K562 (cell line): Measurements from ENCODE around the gene COX14. TPM values are rescaled to one million over a fixed set of nuclear protein-coding genes. Genes with fewer than 3 reads are reported as not detected.

Experiments used
- ATAC-seq: fragments of 200-7000 bp; cut with Tn5 transposase; 3 replicates; pipeline ENCODE4 v1.9.1; 2020; ENCODE audit warnings: moderate library complexity
- BruUV-seq: library from RNA; stranded (reverse); fragments of 400-500 nt; replicated peaks from 2 replicates; lab custom pipeline; 2021; lab: Mats Ljungman, UMichigan
- CTCF ChIA-PET: fragments of 300-600 bp; formaldehyde crosslinking; extraction: SDS; loops from one replicate; lab custom pipeline; 2021; ENCODE audit warnings: low intra/inter-chr PET ratio; lab: Yijun Ruan, JAX
- POLR2A ChIA-PET: fragments of 300-600, 350-650 bp; sonication (Branson Sonifier 250); formaldehyde crosslinking; extraction: SDS; loops from one replicate; lab custom pipeline; 2021; ENCODE audit warnings: antibody characterized with exemption, inconsistent platforms; lab: Yijun Ruan, JAX
- DNase-seq, 4 experiments: peaks; one replicate each; pipeline versions ENCODE4 v3.0.0 to v3.0.0-alpha.2; 2011 to 2018; ENCODE audit warnings: low spot score in 3 of 4, mixed read lengths in 3 of 4; ENCODE audit errors: extremely low read depth in 1 of 4
- FAIRE-seq: peaks from 2 replicates; lab custom pipeline; 2011; peaks lifted over from hg19 to GRCh38; lab: Jason Lieb, UNC
- H2AFZ ChIP-seq: 2 replicates; pipeline ENCODE4 v1.6.0; 2011; ENCODE audit warnings: low read depth, low read length, control low read depth, inconsistent platforms
- H3K27ac ChIP-seq: fragments of 200-600 bp; 3 replicates; pipeline ENCODE4 v1.8.0; 2011; ENCODE audit warnings: low read depth, mild to moderate bottlenecking, control low read depth, inconsistent platforms, low read length, moderate library complexity, mixed read lengths; ENCODE audit errors: extremely low read depth
- H3K27me3 ChIP-seq, 2 experiments: fragments of 300-600 bp in 1 of 2; 2 replicates in 1 of 2; 3 replicates in 1 of 2; pipeline versions ENCODE4 v1.6.0 to v1.8.0; 2011; ENCODE audit warnings: inconsistent platforms in 2 of 2, low read length in 2 of 2, mild to moderate bottlenecking in 1 of 2, mixed read lengths in 1 of 2, moderate library complexity in 1 of 2; ENCODE audit not compliant: control insufficient read depth in 2 of 2, insufficient read depth in 2 of 2
- H3K36me3 ChIP-seq: fragments of 300-600 bp; 3 replicates; pipeline ENCODE4 v1.8.0; 2011; ENCODE audit warnings: mild to moderate bottlenecking, low read length, inconsistent platforms; ENCODE audit not compliant: control insufficient read depth, insufficient read depth
- H3K4me1 ChIP-seq, 2 experiments: fragments of 200-600 bp in 1 of 2; replicated peaks in 1 of 2; 2 replicates in 1 of 2; 3 replicates in 1 of 2; pipeline versions ENCODE4 v1.5.1 to v1.8.0; 2011; ENCODE audit warnings: inconsistent platforms in 2 of 2, low read length in 2 of 2, mild to moderate bottlenecking in 1 of 2, mixed read lengths in 1 of 2, moderate library complexity in 1 of 2; ENCODE audit not compliant: control insufficient read depth in 2 of 2, insufficient read depth in 2 of 2
- H3K4me2 ChIP-seq: 2 replicates; pipeline ENCODE4 v1.6.1; 2011; ENCODE audit warnings: low read length, control low read depth, inconsistent platforms, mixed read lengths; ENCODE audit not compliant: insufficient read depth
- H3K4me3 ChIP-seq: fragments of 200-600 bp; sonication (generic), shearing (Covaris generic); 2 replicates; pipeline ENCODE4 v1.5.1; 2016; ENCODE audit warnings: control low read depth, inconsistent platforms
- H3K79me2 ChIP-seq: fragments of 200-600 bp; 3 replicates; pipeline ENCODE4 v1.8.0; 2011; ENCODE audit warnings: low read length, inconsistent platforms; ENCODE audit not compliant: control insufficient read depth, insufficient read depth
- H3K9ac ChIP-seq, 2 experiments: 2 replicates each; pipeline versions ENCODE4 v1.6.0 to v1.6.1; 2011; ENCODE audit warnings: low read depth in 2 of 2, low read length in 2 of 2, control low read depth in 1 of 2, inconsistent platforms in 1 of 2, mild to moderate bottlenecking in 1 of 2, mixed read lengths in 1 of 2; ENCODE audit not compliant: insufficient read depth in 1 of 2
- H3K9me1 ChIP-seq: one replicate; pipeline ENCODE4 v1.6.0; 2011; ENCODE audit warnings: inconsistent platforms, mild to moderate bottlenecking, low read length, moderate library complexity; ENCODE audit not compliant: control insufficient read depth, insufficient read depth
- H3K9me3 ChIP-seq: replicated peaks from 2 replicates; pipeline ENCODE4 v1.5.1; 2011; ENCODE audit warnings: low read depth, low read length, inconsistent platforms; ENCODE audit not compliant: control insufficient read depth, insufficient read depth
- H4K20me1 ChIP-seq: replicated peaks from 2 replicates; pipeline ENCODE4 v1.6.1; 2011; ENCODE audit warnings: low read length, inconsistent platforms, mixed read lengths; ENCODE audit not compliant: control insufficient read depth, insufficient read depth
- ETS1 ChIP-seq: conservative IDR thresholded peaks from 2 replicates; pipeline ENCODE4 v1.6.1; 2011; ENCODE audit warnings: low read depth, mild to moderate bottlenecking, low read length; ENCODE audit not compliant: control insufficient read depth
- HOMEZ ChIP-seq: fragments of 250-450 bp; sonication (Bioruptor Pico); IDR thresholded peaks from 2 replicates; pipeline ENCODE4 v1.4.0; 2020; ENCODE audit warnings: mild to moderate bottlenecking, moderate library complexity
- POLR2AphosphoS5 ChIP-seq: IDR thresholded peaks from 2 replicates; pipeline ENCODE4 v1.6.1; 2011; ENCODE audit warnings: mild to moderate bottlenecking, low read depth, low read length, moderate library complexity; ENCODE audit not compliant: control insufficient read depth, insufficient read depth
- RBM25 ChIP-seq: fragments of 200-400 bp; formaldehyde crosslinking; IDR thresholded peaks from 2 replicates; pipeline ENCODE4 v1.6.1; 2018; ENCODE audit warnings: low read length, low read depth, moderate library complexity; ENCODE audit not compliant: severe bottlenecking
- REST ChIP-seq, 2 experiments: fragments of 450-650 bp; formaldehyde crosslinking in 1 of 2; IDR thresholded peaks; 2 replicates each; pipeline versions ENCODE4 v1.4.0 to v1.6.1; 2014 to 2020; ENCODE audit warnings: mild to moderate bottlenecking in 2 of 2, borderline replicate concordance in 1 of 2, low read depth in 1 of 2
- THRA ChIP-seq: fragments of 450-650 bp; IDR thresholded peaks from 2 replicates; pipeline ENCODE4 v1.6.1; 2017; ENCODE audit warnings: mild to moderate bottlenecking, moderate library complexity
- ZFP30 ChIP-seq: fragments of 250-450 bp; sonication (Bioruptor Pico); IDR thresholded peaks from 2 replicates; pipeline ENCODE4 v1.8.0; 2022; ENCODE audit warnings: moderate library complexity, mild to moderate bottlenecking, inconsistent platforms, borderline replicate concordance
- ZKSCAN8 ChIP-seq: fragments of 200-800 bp; sonication (Bioruptor generic); IDR thresholded peaks from 2 replicates; pipeline ENCODE4 v1.6.1; 2016; ENCODE audit warnings: missing genetic modification characterization, missing compliant biosample characterization
- ZNF311 ChIP-seq: fragments of 250-450 bp; sonication (Bioruptor Pico); IDR thresholded peaks from 2 replicates; pipeline ENCODE4 v1.4.0; 2020; ENCODE audit warnings: mild to moderate bottlenecking, moderate library complexity
- WGBS: fragments of 100-300 bp; shearing (Covaris generic); methylation state at CpG from one replicate; pipeline ENCODE4 v1.1.6; 2016; ENCODE audit warnings: low coverage, mixed read lengths; ENCODE audit not compliant: insufficient coverage; ENCODE audit errors: missing lambda C conversion rate; 5-methylcytosine and 5-hydroxymethylcytosine counted together
- in situ Hi-C: fragments of 300-500 bp; cut with MboI; formaldehyde crosslinking; loops from 4 replicates; pipeline ENCODE4 v1.15.0; 2018; ENCODE audit warnings: inconsistent platforms, mixed read lengths
- intact Hi-C: fragments of 100-400 bp; cut with micrococcal nuclease; formaldehyde crosslinking; loops from 2 replicates; pipeline ENCODE4 v1.14.2; 2022
- polyA plus RNA-seq, 8 experiments: library from polyadenylated mRNA; depleted of rRNA in 4 of 8; stranded (reverse) in 5 of 8; unstranded in 3 of 8; fragments of >200 nt; fragmentation: Nextera tagmentation in 2 of 8; fragmentation: Illumina TruSeq in 1 of 8; extraction: Ambion mirVana in 2 of 8; extraction: Trizol in 1 of 8; gene quantifications; 2 replicates each; pipeline versions ENCODE4 v1.2.1 to v1.2.3, GENCODE V29; 2011 to 2014; ENCODE audit warnings: inconsistent platforms in 1 of 8, missing spikeins in 1 of 8
- total RNA-seq, 7 experiments: library from RNA; depleted of rRNA in 6 of 7; stranded (reverse); fragments of >200 nt in 6 of 7; fragmentation: Illumina TruSeq in 2 of 7; extraction: Trizol in 2 of 7; gene quantifications; 2 replicates each; pipeline versions ENCODE4 v1.2.1 to v1.2.3, GENCODE V29; 2011 to 2021; ENCODE audit warnings: low replicate concordance in 1 of 7

Gene COX14
- total and polyA plus RNA-seq, 9 of the 15 experiments (the other 6 are each of a cell fraction or from before 2014, with no cell fraction given) = 44.4 to 269 (median 53.4) TPM

- Histone ChIP-seq H2AFZ (no peak overlapping the region), H3K27me3 (no peaks in the 10 kb centered on the region), H3K4me3 (no peak overlapping the region), H3K9me1 (peaks cover 4% of the 10 kb centered on the region), H3K9ac (no peak overlapping the region), H3K4me1 (peaks cover 6 to 14% of the 10 kb centered on the region in 2 experiments; a peak in 3 of 5 replicates), H3K9me3 (no peaks in the 10 kb centered on the region), H3K4me2 (no peak overlapping the region), H4K20me1 (no peaks in the 10 kb centered on the region), H3K36me3 (no peaks in the 10 kb centered on the region), H3K27ac (no peak overlapping the region), H3K79me2 (peaks cover 3% of the 10 kb centered on the region; the same call in 2 of the 3 replicates)
- in situ Hi-C loops = loop anchor here (5.0 kb wide), 1 partner anchor 98 kb away; no protein-coding TSS in a partner anchor
- DNase-seq (no peak), FAIRE-seq (no peak), ATAC-seq (no peak)
- POLR2A ChIA-PET = no interaction called here
- intact Hi-C loops = no loop called here
- 12% methylated on average over 5 of the region's 5 CpGs for WGBS
- CTCF ChIA-PET = interaction anchor here (0.7 kb wide), 1 partner anchor 96 kb away, joined by 3 read pairs; no protein-coding TSS in a partner anchor
- BruUV-seq = no TSS peak
- TF ChIP-seq HOMEZ (CRISPR knock-in tag) (no peak), RBM25 (no peak), ZNF311 (CRISPR knock-in tag) (no peak), ZKSCAN8 (CRISPR knock-in tag) (no peak), ZFP30 (CRISPR knock-in tag) (no peak), POLR2AphosphoS5 (no peak), REST (IDR thresholded peaks at IDR 0.05; ENCODE audit: borderline replicate concordance) (peak; percentile 77), REST (CRISPR knock-in tag; IDR thresholded peaks at IDR 0.05; ENCODE audit: low read depth) (no peak), THRA (no peak), ETS1 (no peak)
Observed at GRCh38 chr12:50079771-50080170, 32.3 kb upstream of the COX14 start.
